RWPE2 (cell line): ENCODE data around the gene MCC.

Source experiments
- ATAC-seq: fragments of 200-7000 bp; cut with Tn5 transposase; 3 replicates; pipeline ENCODE4 v1.9.1; 2021; ENCODE audit warnings: low read depth
- DNase-seq: peaks from one replicate; pipeline ENCODE4 v3.0.0-alpha.2; 2020; ENCODE audit warnings: low spot score
- H3K27ac ChIP-seq: fragments of 450-650 bp; 2 replicates; pipeline ENCODE4 v1.5.1; 2017; ENCODE audit warnings: mild to moderate bottlenecking; ENCODE audit not compliant: poor library complexity, severe bottlenecking
- H3K27me3 ChIP-seq: fragments of 250-450 bp; sonication (Bioruptor Pico); 2 replicates; pipeline ENCODE4 v1.5.1; 2021; ENCODE audit warnings: mild to moderate bottlenecking, moderate library complexity; ENCODE audit not compliant: insufficient read depth, poor library complexity, severe bottlenecking
- H3K36me3 ChIP-seq: fragments of 250-450 bp; sonication (Bioruptor Pico); 2 replicates; pipeline ENCODE4 v1.5.1; 2020; ENCODE audit warnings: low read depth, mild to moderate bottlenecking, moderate library complexity
- H3K4me1 ChIP-seq: fragments of 250-450 bp; sonication (Bioruptor Pico); 2 replicates; pipeline ENCODE4 v1.5.1; 2021; ENCODE audit warnings: mild to moderate bottlenecking, moderate library complexity; ENCODE audit not compliant: insufficient read depth, poor library complexity, severe bottlenecking
- H3K4me3 ChIP-seq: fragments of 250-450 bp; sonication (Bioruptor Pico); 2 replicates; pipeline ENCODE4 v1.5.1; 2021; ENCODE audit warnings: mild to moderate bottlenecking, moderate library complexity; ENCODE audit not compliant: severe bottlenecking
- H3K9me3 ChIP-seq: fragments of 250-450 bp; sonication (Bioruptor Pico); 2 replicates; pipeline ENCODE4 v1.5.1; 2021; ENCODE audit warnings: mild to moderate bottlenecking, moderate library complexity; ENCODE audit not compliant: severe bottlenecking
- CTCF ChIP-seq: fragments of 450-650 bp; IDR thresholded peaks from one replicate; pipeline ENCODE4 v1.5.1; 2017; ENCODE audit warnings: mild to moderate bottlenecking, moderate library complexity; ENCODE audit not compliant: poor library complexity, severe bottlenecking

MCC gene

GRCh38 chr5:112986224-112986623 lies 502.0 kb downstream of the MCC start:
- no peaks in the 10 kb centered on the region for H3K27me3 ChIP-seq
- H3K4me1 ChIP-seq: no peaks in the 10 kb centered on the region
- no peak for TF ChIP-seq CTCF
- H3K36me3 ChIP-seq: peaks cover 60% of the 10 kb centered on the region
- DNase-seq: no peak
- no peak overlapping the region for H3K27ac ChIP-seq
- no peak for ATAC-seq
- no peak overlapping the region for H3K4me3 ChIP-seq
- H3K9me3 ChIP-seq: no peaks in the 10 kb centered on the region

GRCh38 chr5:112983363-112983762 lies 504.9 kb downstream of the MCC start:
- Histone ChIP-seq H3K36me3 (peaks cover 59% of the 10 kb centered on the region), H3K4me3 (no peak overlapping the region), H3K4me1 (peaks cover 23% of the 10 kb centered on the region), H3K27ac (no peak overlapping the region), H3K27me3 (no peaks in the 10 kb centered on the region), H3K9me3 (no peaks in the 10 kb centered on the region)
- no peak for DNase-seq
- ATAC-seq: no peak
- TF ChIP-seq CTCF: no peak

GRCh38 chr5:112979723-112980122 lies 508.5 kb downstream of the MCC start:
- ATAC-seq (no peak), DNase-seq (no peak)
- H3K4me1 ChIP-seq: peaks cover 23% of the 10 kb centered on the region
- H3K9me3 ChIP-seq: no peaks in the 10 kb centered on the region
- H3K27me3 ChIP-seq: no peaks in the 10 kb centered on the region
- H3K4me3 ChIP-seq: no peak overlapping the region
- peaks cover 43% of the 10 kb centered on the region for H3K36me3 ChIP-seq
- no peak for TF ChIP-seq CTCF
- H3K27ac ChIP-seq: no peak overlapping the region

GRCh38 chr5:112978836-112979235 lies 509.4 kb downstream of the MCC start:
- Histone ChIP-seq H3K27ac (no peak overlapping the region), H3K4me3 (peak overlapping the region; percentile 77), H3K36me3 (peaks cover 38% of the 10 kb centered on the region), H3K27me3 (no peaks in the 10 kb centered on the region), H3K9me3 (no peaks in the 10 kb centered on the region), H3K4me1 (peaks cover 23% of the 10 kb centered on the region)
- no peak for TF ChIP-seq CTCF
- ATAC-seq: no peak
- no peak for DNase-seq

- no peaks in the 10 kb centered on the region for H3K9me3 ChIP-seq
- peak overlapping the region; percentile 77 for H3K4me3 ChIP-seq
- ATAC-seq (no peak), DNase-seq (no peak)
- H3K4me1 ChIP-seq: peaks cover 23% of the 10 kb centered on the region
- no peaks in the 10 kb centered on the region for H3K27me3 ChIP-seq
- no peak for TF ChIP-seq CTCF
- peak overlapping the region; percentile 80 for H3K27ac ChIP-seq
- peaks cover 27% of the 10 kb centered on the region for H3K36me3 ChIP-seq
These were observed 510.8 kb downstream of the MCC start for GRCh38 chr5:112977440-112977861.
